Cardiac muscle cell (in vitro differentiated cells and primary cell): ENCODE measurements around the gene DPYSL4. TPM values are rescaled to one million over a fixed set of nuclear protein-coding genes. Genes with fewer than 3 reads are reported as not detected.

ENCODE experiments used
- DNase-seq, 2 donors: peaks; one replicate each; pipeline versions ENCODE4 v3.0.0 to v3.0.0-alpha.2; 2010 to 2017; ENCODE audit warnings: low read depth in 1 of 2, low spot score in 1 of 2
- H3K27ac ChIP-seq: fragments of 200-600 bp; sonication (generic); 2 replicates; pipeline ENCODE4 v1.5.1; 2016
- H3K27me3 ChIP-seq: fragments of 200-600 bp; sonication (generic); 2 replicates; pipeline ENCODE4 v1.6.0; 2016; ENCODE audit warnings: control low read depth
- H3K36me3 ChIP-seq: fragments of 200-600 bp; sonication (generic); 2 replicates; pipeline ENCODE4 v1.5.1; 2016; ENCODE audit warnings: control low read depth
- H3K4me1 ChIP-seq: fragments of 200-600 bp; sonication (generic); 2 replicates; pipeline ENCODE4 v1.8.1; 2017; ENCODE audit warnings: low read depth, mild to moderate bottlenecking, mixed run types
- H3K4me3 ChIP-seq: fragments of 200-600 bp; sonication (generic); 2 replicates; pipeline ENCODE4 v1.5.1; 2016; ENCODE audit warnings: mild to moderate bottlenecking
- H3K9me3 ChIP-seq: fragments of 200-600 bp; sonication (generic); 2 replicates; pipeline ENCODE4 v1.5.1; 2017; ENCODE audit warnings: low read depth, mild to moderate bottlenecking, control low read depth
- CTCF ChIP-seq: IDR thresholded peaks from 2 replicates; pipeline ENCODE4 v1.5.1; 2012; ENCODE audit warnings: low read depth, mild to moderate bottlenecking, low read length
- polyA plus RNA-seq: library from polyadenylated mRNA; unstranded; fragments of >200 nt; fragmentation: Nextera tagmentation; extraction: Ambion mirVana; gene quantifications from 2 replicates; pipeline ENCODE4 v1.2.1, GENCODE V29; 2016
- total RNA-seq: library from RNA; depleted of rRNA; stranded (reverse); fragments of >200 nt; gene quantifications from 2 replicates; pipeline ENCODE4 v1.2.3, GENCODE V29; 2016

Gene DPYSL4
- total and polyA plus RNA-seq, 2 experiments from 2014 or later, result 12.5 to 30.3 TPM

GRCh38 chr10:132241086-132241485 is 54.3 kb downstream of the DPYSL4 start:
- TF ChIP-seq CTCF, result no peak
- Histone ChIP-seq H3K4me1 (no peaks in the 10 kb centered on the region), H3K9me3 (no peaks in the 10 kb centered on the region), H3K27me3 (no peaks in the 10 kb centered on the region), H3K4me3 (no peak overlapping the region), H3K36me3 (no peaks in the 10 kb centered on the region), H3K27ac (no peak overlapping the region)
- DNase-seq, result no peak

- Histone ChIP-seq H3K4me1 (no peaks in the 10 kb centered on the region), H3K9me3 (no peaks in the 10 kb centered on the region), H3K27me3 (no peaks in the 10 kb centered on the region), H3K36me3 (no peaks in the 10 kb centered on the region), H3K4me3 (no peak overlapping the region), H3K27ac (no peak overlapping the region)
- DNase-seq, result no peak
- no peak for TF ChIP-seq CTCF
Observed at GRCh38 chr10:132241496-132241895, 54.7 kb downstream of the DPYSL4 start.

- H3K4me1 ChIP-seq, result no peaks in the 10 kb centered on the region
- no peak for TF ChIP-seq CTCF
- H3K27me3 ChIP-seq, result no peaks in the 10 kb centered on the region
Observed at GRCh38 chr10:132242103-132242840, 55.5 kb downstream of the DPYSL4 start.

GRCh38 chr10:132243141-132243540 is 56.4 kb downstream of the DPYSL4 start:
- H3K4me3 ChIP-seq, result no peak overlapping the region
- no peak for TF ChIP-seq CTCF

More at GRCh38 chr10:132242103-132242840, 55.5 kb downstream of the DPYSL4 start:
- Histone ChIP-seq H3K27ac (no peak overlapping the region), H3K4me3 (no peak overlapping the region), H3K36me3 (no peaks in the 10 kb centered on the region), H3K9me3 (no peaks in the 10 kb centered on the region)
- no peak for DNase-seq

GRCh38 chr10:132243626-132244025 is 56.9 kb downstream of the DPYSL4 start:
- Histone ChIP-seq H3K9me3 (no peaks in the 10 kb centered on the region), H3K4me3 (no peak overlapping the region), H3K4me1 (no peaks in the 10 kb centered on the region), H3K27ac (no peak overlapping the region), H3K27me3 (no peaks in the 10 kb centered on the region), H3K36me3 (no peaks in the 10 kb centered on the region)
- no peak for TF ChIP-seq CTCF
- DNase-seq, result no peak

More at GRCh38 chr10:132243141-132243540, 56.4 kb downstream of the DPYSL4 start:
- Histone ChIP-seq H3K4me1 (no peaks in the 10 kb centered on the region), H3K9me3 (no peaks in the 10 kb centered on the region), H3K27ac (no peak overlapping the region), H3K27me3 (no peaks in the 10 kb centered on the region), H3K36me3 (no peaks in the 10 kb centered on the region)
- DNase-seq, result no peak
